Measurements from ENCODE around the gene TMEM44.

DNA sequence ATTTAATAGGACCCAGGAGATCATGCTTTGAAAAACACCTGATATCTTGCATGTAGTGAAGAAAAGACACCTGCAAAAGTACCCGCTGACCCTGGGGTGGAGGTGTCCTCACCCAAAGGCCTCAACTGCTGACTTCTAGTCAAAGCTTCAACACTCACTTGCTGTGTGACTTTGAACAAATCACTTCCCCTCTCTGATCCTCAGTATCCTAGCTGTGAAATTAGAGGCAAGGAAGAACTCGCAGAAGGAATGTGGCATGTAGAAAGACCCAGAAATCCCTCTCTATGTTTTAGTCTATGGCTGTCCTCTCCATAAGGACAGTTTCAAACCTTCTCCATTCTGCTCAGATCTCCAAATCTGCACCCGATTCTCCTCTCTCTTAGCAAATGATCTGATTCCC, 93.7 kb downstream of the TMEM44 start:
- TF ChIP-seq CTCF (optimal IDR thresholded peaks at IDR 0.05 in 1 of 3, IDR thresholded peaks at IDR 0.05 in 1 of 3, conservative IDR thresholded peaks at IDR 0.05 in 1 of 3; ENCODE audit: extremely low read depth in 1 of 3, insufficient read depth in 2 of 3, low read length in 3 of 3): no peak
- TF ChIP-seq EZH2 (IDR thresholded peaks at IDR 0.05; ENCODE audit: low read length): no peak
